HepG2 (cell line): Measurements from ENCODE around the gene TRDN. TPM values are rescaled to one million over a fixed set of nuclear protein-coding genes. Genes with fewer than 3 reads are reported as not detected.

Experiments used
- ATAC-seq: fragments of 200-7000 bp; cut with Tn5 transposase; 3 replicates; pipeline ENCODE4 v1.9.1; 2020; ENCODE audit warnings: mild to moderate bottlenecking, moderate library complexity
- BruUV-seq: library from RNA; stranded (reverse); fragments of 400-500 nt; replicated peaks from 2 replicates; lab custom pipeline; 2021; lab: Mats Ljungman, UMichigan
- CTCF ChIA-PET: fragments of 300-600 bp; formaldehyde crosslinking; extraction: SDS; loops from one replicate; lab custom pipeline; 2021; ENCODE audit warnings: low total read pairs, inconsistent platforms, low intra/inter-chr PET ratio; lab: Yijun Ruan, JAX
- POLR2A ChIA-PET: fragments of 350-600 bp; sonication (Branson Sonifier 250); formaldehyde crosslinking; loops from one replicate; lab custom pipeline; 2020; ENCODE audit warnings: antibody characterized with exemption, inconsistent platforms; lab: Yijun Ruan, JAX
- DNase-seq: peaks from one replicate; pipeline ENCODE4 v3.0.0-alpha.2; 2015; ENCODE audit warnings: low spot score
- FAIRE-seq: peaks from 3 replicates; lab custom pipeline; 2011; peaks lifted over from hg19 to GRCh38; lab: Jason Lieb, UNC
- H2AFZ ChIP-seq: one replicate; pipeline ENCODE4 v1.6.1; 2011; ENCODE audit warnings: low read length, inconsistent platforms
- H3K27ac ChIP-seq: fragments of 300-600 bp; 3 replicates; pipeline ENCODE4 v1.8.0; 2011; ENCODE audit warnings: mixed run types, mild to moderate bottlenecking, mixed read lengths, low read length, inconsistent platforms; ENCODE audit not compliant: insufficient read depth; ENCODE audit errors: extremely low read length
- H3K27me3 ChIP-seq, 2 experiments: fragments of 200-600 bp in 1 of 2; 2 replicates in 1 of 2; 3 replicates in 1 of 2; pipeline versions ENCODE4 v1.6.0 to v1.8.0; 2011; ENCODE audit warnings: low read length in 2 of 2, mild to moderate bottlenecking in 2 of 2, moderate library complexity in 2 of 2, inconsistent platforms in 1 of 2; ENCODE audit not compliant: insufficient read depth in 2 of 2, control insufficient read depth in 1 of 2
- H3K36me3 ChIP-seq, 2 experiments: fragments of 200-600 bp in 1 of 2; replicated peaks in 1 of 2; 2 replicates in 1 of 2; 3 replicates in 1 of 2; pipeline versions ENCODE4 v1.5.1 to v1.8.0; 2011; ENCODE audit warnings: low read length in 2 of 2, inconsistent platforms in 1 of 2; ENCODE audit not compliant: insufficient read depth in 2 of 2, control insufficient read depth in 1 of 2
- H3K4me1 ChIP-seq: 2 replicates; pipeline ENCODE4 v1.5.1; 2012; ENCODE audit warnings: low read length, inconsistent platforms; ENCODE audit not compliant: insufficient read depth
- H3K4me2 ChIP-seq: 2 replicates; pipeline ENCODE4 v1.6.0; 2011; ENCODE audit warnings: low read depth, low read length, inconsistent platforms
- H3K4me3 ChIP-seq, 3 experiments: fragments of 200-600 bp in 1 of 3; sonication (generic), shearing (Covaris generic) in 1 of 3; replicated peaks in 1 of 3; 2 replicates each; pipeline ENCODE4 v1.5.1; 2011 to 2016; ENCODE audit warnings: low read length in 3 of 3, inconsistent platforms in 2 of 3, low read depth in 2 of 3, mild to moderate bottlenecking in 2 of 3, control low read depth in 1 of 3, mixed read lengths in 1 of 3; ENCODE audit not compliant: insufficient read depth in 1 of 3
- H3K79me2 ChIP-seq: one replicate; pipeline ENCODE4 v1.6.1; 2011; ENCODE audit warnings: low read length, inconsistent platforms; ENCODE audit not compliant: insufficient read depth
- H3K9ac ChIP-seq: 2 replicates; pipeline ENCODE4 v1.6.0; 2011; ENCODE audit warnings: mild to moderate bottlenecking, low read depth, low read length, inconsistent platforms; ENCODE audit not compliant: insufficient read depth
- H3K9me3 ChIP-seq: 2 replicates; pipeline ENCODE4 v1.5.1; 2012; ENCODE audit warnings: mild to moderate bottlenecking, low read length
- H4K20me1 ChIP-seq: 2 replicates; pipeline ENCODE4 v1.6.0; 2011; ENCODE audit warnings: inconsistent platforms, mild to moderate bottlenecking, low read length, moderate library complexity; ENCODE audit not compliant: insufficient read depth
- E2F1 ChIP-seq: sonication (generic); formaldehyde crosslinking; IDR thresholded peaks from 2 replicates; pipeline ENCODE4 v1.5.0; 2020; ENCODE audit warnings: missing genetic modification reagents
- MAFK ChIP-seq, 2 experiments: IDR thresholded peaks in 1 of 2; conservative IDR thresholded peaks in 1 of 2; 2 replicates each; pipeline ENCODE4 v1.6.1; 2011; ENCODE audit warnings: improper control_type of control experiment in 2 of 2, low read length in 2 of 2
- MNT ChIP-seq: fragments of 450-650 bp; IDR thresholded peaks from 2 replicates; pipeline ENCODE4 v1.6.1; 2016
- PAF1 ChIP-seq: IDR thresholded peaks from 2 replicates; pipeline ENCODE4 v1.6.1; 2016; ENCODE audit warnings: missing genetic modification reagents, missing compliant biosample characterization
- RERE ChIP-seq: IDR thresholded peaks from 2 replicates; pipeline ENCODE4 v1.6.1; 2016; ENCODE audit warnings: low read depth, missing genetic modification reagents, missing compliant biosample characterization
- ZNF572 ChIP-seq: sonication (generic); formaldehyde crosslinking; IDR thresholded peaks from 2 replicates; pipeline ENCODE4 v1.5.1; 2020; ENCODE audit warnings: mild to moderate bottlenecking, missing genetic modification reagents
- WGBS: methylation state at CpG from one replicate; pipeline ENCODE4 v1.1.6; 2017; ENCODE audit warnings: low lambda C conversion rate; 5-methylcytosine and 5-hydroxymethylcytosine counted together
- in situ Hi-C: cut with HindIII; loops from 2 replicates; pipeline ENCODE4 v1.10.0; 2017; ENCODE audit warnings: low pct_unique_long_range_greater_than_20kb; ENCODE audit not compliant: extremely low pct_ligation_motif_present
- intact Hi-C: fragments of 100-400 bp; cut with micrococcal nuclease; formaldehyde crosslinking; loops from one replicate; pipeline ENCODE4 v1.10.0; 2022; ENCODE audit not compliant: unreplicated experiment
- polyA plus RNA-seq, 8 experiments: library from polyadenylated mRNA; depleted of rRNA in 3 of 8; stranded (reverse) in 7 of 8; unstranded in 1 of 8; fragments of >200 nt; fragmentation: Illumina TruSeq in 4 of 8; extraction: Trizol in 4 of 8; gene quantifications; 2 replicates each; pipeline versions ENCODE4 v1.2.1 to v1.2.3, GENCODE V29; 2011 to 2016; ENCODE audit warnings: low read depth in 4 of 8, missing spikeins in 1 of 8, mixed read lengths in 1 of 8; ENCODE audit not compliant: insufficient read depth in 1 of 8
- total RNA-seq, 5 experiments: library from RNA; depleted of rRNA; stranded (reverse); fragments of >200 nt; fragmentation: Illumina TruSeq; extraction: Trizol; gene quantifications; 2 replicates each; pipeline ENCODE4 v1.2.3, GENCODE V29; 2016; ENCODE audit warnings: low read depth in 1 of 5

The TRDN gene
- total and polyA plus RNA-seq, 2 of the 13 experiments (the other 11 are each of a cell fraction or from before 2014, with no cell fraction given), result not detected

GRCh38 chr6:123681957-123682462 is 45.3 kb upstream of the TRDN start (continued):
- TF ChIP-seq E2F1, result no peak
- no peak for TF ChIP-seq PAF1 (CRISPR knock-in tag)
- no peak for TF ChIP-seq RERE

GRCh38 chr6:123677897-123678296 is 41.1 kb upstream of the TRDN start:
- H3K4me2 ChIP-seq, result no peak overlapping the region
- 2% methylated on average over 4 of the region's 4 CpGs for WGBS
- no peak overlapping the region for H3K27ac ChIP-seq
- H3K36me3 ChIP-seq, result no peaks in the 10 kb centered on the region
- TF ChIP-seq MNT (peak; percentile 54; the same call in 1 of the 2 replicates), ZNF572 (CRISPR knock-in tag) (no peak), MAFK (conservative IDR thresholded peaks at IDR 0.05 in 1 of 2, IDR thresholded peaks at IDR 0.05 in 1 of 2; ENCODE audit: low read length in 2 of 2) (0 out of 4 replicates have a peak, but pooled peaks of 1 of the 2 experiments have one; percentile 3)
- no peaks in the 10 kb centered on the region for H3K4me1 ChIP-seq
- no peak overlapping the region for H3K9ac ChIP-seq
- ATAC-seq (no peak), DNase-seq (no peak), FAIRE-seq (no peak)
- peaks cover 23% of the 10 kb centered on the region for H3K9me3 ChIP-seq
- POLR2A ChIA-PET, result no interaction called here
- no TSS peak for BruUV-seq
- no peaks in the 10 kb centered on the region for H3K79me2 ChIP-seq
- H3K4me3 ChIP-seq, result no peak overlapping the region
- H3K27me3 ChIP-seq, result no peaks in the 10 kb centered on the region
- CTCF ChIA-PET, result no interaction called here
- H2AFZ ChIP-seq, result no peak overlapping the region
- in situ Hi-C loops, result no loop called here
- H4K20me1 ChIP-seq, result no peaks in the 10 kb centered on the region
- intact Hi-C loops, result no loop called here
